H9 (cell line): ENCODE measurements around the gene MST1. TPM values are rescaled to one million over a fixed set of nuclear protein-coding genes. Genes with fewer than 3 reads are reported as not detected.

ENCODE experiments used
- DNase-seq: peaks from one replicate; pipeline ENCODE4 v3.0.0-alpha.2; 2017
- H2AFZ ChIP-seq: one replicate; pipeline ENCODE4 v1.6.1; 2013; ENCODE audit warnings: mild to moderate bottlenecking, low read length, control low read depth, moderate library complexity
- H2AK5ac ChIP-seq: 2 replicates; pipeline ENCODE4 v1.6.1; 2013; ENCODE audit warnings: low read length, control low read depth, mixed read lengths; ENCODE audit not compliant: insufficient read length
- H2BK120ac ChIP-seq: one replicate; pipeline ENCODE4 v1.6.1; 2013; ENCODE audit warnings: low read depth, mild to moderate bottlenecking, low read length, control low read depth, inconsistent platforms; ENCODE audit not compliant: poor library complexity, severe bottlenecking
- H2BK12ac ChIP-seq: 2 replicates; pipeline ENCODE4 v1.6.1; 2013; ENCODE audit warnings: low read length, control low read depth, mixed read lengths, low read depth; ENCODE audit not compliant: insufficient read length
- H2BK15ac ChIP-seq: 2 replicates; pipeline ENCODE4 v1.6.1; 2013; ENCODE audit warnings: low read depth, low read length, control low read depth
- H2BK20ac ChIP-seq: one replicate; pipeline ENCODE4 v1.6.1; 2013; ENCODE audit warnings: low read depth, mild to moderate bottlenecking, low read length, control low read depth, inconsistent platforms; ENCODE audit not compliant: poor library complexity, severe bottlenecking
- H2BK5ac ChIP-seq: 2 replicates; pipeline ENCODE4 v1.6.1; 2013; ENCODE audit warnings: low read length, control low read depth, mixed read lengths; ENCODE audit not compliant: insufficient read length
- H3K14ac ChIP-seq: 2 replicates; pipeline ENCODE4 v1.6.1; 2013; ENCODE audit warnings: low read length, control low read depth; ENCODE audit not compliant: insufficient read depth
- H3K18ac ChIP-seq: 2 replicates; pipeline ENCODE4 v1.6.1; 2013; ENCODE audit warnings: low read depth, mild to moderate bottlenecking, mixed read lengths, low read length, control low read depth; ENCODE audit not compliant: insufficient read length
- H3K23ac ChIP-seq: 2 replicates; pipeline ENCODE4 v1.6.1; 2013; ENCODE audit warnings: low read length, control low read depth, mixed read lengths, low read depth; ENCODE audit not compliant: insufficient read length
- H3K23me2 ChIP-seq: 2 replicates; pipeline ENCODE4 v1.6.1; 2013; ENCODE audit warnings: low read depth, mild to moderate bottlenecking, mixed read lengths, low read length, control low read depth; ENCODE audit not compliant: insufficient read length, poor library complexity, severe bottlenecking
- H3K27ac ChIP-seq: 2 replicates; pipeline ENCODE4 v1.5.1; 2013; ENCODE audit warnings: low read length, control low read depth, mixed read lengths, low read depth; ENCODE audit not compliant: insufficient read length
- H3K27me3 ChIP-seq: 2 replicates; pipeline ENCODE4 v1.6.1; 2013; ENCODE audit warnings: low read length, control low read depth, inconsistent platforms; ENCODE audit not compliant: insufficient read depth
- H3K4ac ChIP-seq: 2 replicates; pipeline ENCODE4 v1.6.1; 2013; ENCODE audit warnings: low read depth, mild to moderate bottlenecking, control low read depth, inconsistent platforms, low read length, moderate library complexity
- H3K4me1 ChIP-seq: 2 replicates; pipeline ENCODE4 v1.6.1; 2013; ENCODE audit warnings: low read length, control low read depth, inconsistent platforms; ENCODE audit not compliant: insufficient read depth
- H3K4me2 ChIP-seq: 2 replicates; pipeline ENCODE4 v1.6.1; 2013; ENCODE audit warnings: low read length, control low read depth, mixed read lengths; ENCODE audit not compliant: insufficient read length, insufficient read depth
- H3K56ac ChIP-seq: 2 replicates; pipeline ENCODE4 v1.6.1; 2013; ENCODE audit warnings: low read depth, mild to moderate bottlenecking, mixed read lengths, low read length, control low read depth; ENCODE audit not compliant: insufficient read length
- H3K79me1 ChIP-seq: 2 replicates; pipeline ENCODE4 v1.6.1; 2013; ENCODE audit warnings: low read depth, mild to moderate bottlenecking, moderate library complexity, low read length, control low read depth, inconsistent platforms; ENCODE audit not compliant: insufficient read depth, poor library complexity, severe bottlenecking
- H3K79me2 ChIP-seq: 2 replicates; pipeline ENCODE4 v1.6.1; 2013; ENCODE audit warnings: low read length, control low read depth, inconsistent platforms; ENCODE audit not compliant: insufficient read depth
- H3K9ac ChIP-seq: 2 replicates; pipeline ENCODE4 v1.6.1; 2013; ENCODE audit warnings: low read length, control low read depth, mixed read lengths; ENCODE audit not compliant: insufficient read length; ENCODE audit errors: extremely low read depth
- H3K9me3 ChIP-seq: one replicate; pipeline ENCODE4 v1.6.1; 2013; ENCODE audit warnings: low read depth, low read length, inconsistent platforms; ENCODE audit not compliant: control insufficient read depth
- H3T11ph ChIP-seq: one replicate; pipeline ENCODE4 v1.6.1; 2013; ENCODE audit warnings: mild to moderate bottlenecking, low read length, control low read depth, inconsistent platforms
- H4K20me1 ChIP-seq: one replicate; pipeline ENCODE4 v1.6.1; 2013; ENCODE audit not compliant: control insufficient read depth, insufficient read length, insufficient read depth
- H4K5ac ChIP-seq: 2 replicates; pipeline ENCODE4 v1.6.1; 2013; ENCODE audit warnings: low read depth, mild to moderate bottlenecking, mixed read lengths, low read length, control low read depth; ENCODE audit not compliant: insufficient read length
- H4K8ac ChIP-seq: replicated peaks from 2 replicates; pipeline ENCODE4 v1.6.1; 2013; ENCODE audit warnings: low read length, control low read depth, mixed read lengths, low read depth; ENCODE audit not compliant: insufficient read length
- H4K91ac ChIP-seq: 2 replicates; pipeline ENCODE4 v1.6.1; 2013; ENCODE audit warnings: low read depth, mild to moderate bottlenecking, moderate library complexity, mixed read lengths, low read length, control low read depth; ENCODE audit not compliant: insufficient read length
- H3K27ac Mint-ChIP-seq, 3 experiments: 2 replicates in 2 of 3; 3 replicates in 1 of 3; pipeline ENCODE4 v1.8.0; 2020 to 2021; ENCODE audit warnings: mixed read lengths in 3 of 3, mild to moderate bottlenecking in 1 of 3, moderate library complexity in 1 of 3
- H3K27me3 Mint-ChIP-seq: 2 replicates; pipeline ENCODE4 v1.8.0; 2021; ENCODE audit warnings: low read depth, mild to moderate bottlenecking, moderate library complexity, mixed read lengths
- H3K36me3 Mint-ChIP-seq, 3 experiments: 2 replicates in 2 of 3; 3 replicates in 1 of 3; pipeline ENCODE4 v1.8.0; 2020 to 2021; ENCODE audit warnings: low read depth in 3 of 3, mixed read lengths in 3 of 3; ENCODE audit not compliant: insufficient read depth in 1 of 3
- H3K4me1 Mint-ChIP-seq, 2 experiments: 2 replicates each; pipeline ENCODE4 v1.8.0; 2020; ENCODE audit warnings: mixed read lengths in 2 of 2
- H3K4me3 Mint-ChIP-seq, 2 experiments: 2 replicates in 1 of 2; 3 replicates in 1 of 2; pipeline ENCODE4 v1.8.0; 2020 to 2021; ENCODE audit warnings: mild to moderate bottlenecking in 2 of 2, mixed read lengths in 2 of 2, moderate library complexity in 1 of 2
- H3K9me3 Mint-ChIP-seq, 2 experiments: 2 replicates in 1 of 2; 3 replicates in 1 of 2; pipeline ENCODE4 v1.8.0; 2020; ENCODE audit warnings: mild to moderate bottlenecking in 2 of 2, mixed read lengths in 2 of 2, moderate library complexity in 1 of 2
- CTCF ChIP-seq: fragments of 200-600 bp; sonication (generic); conservative IDR thresholded peaks from 3 replicates; pipeline ENCODE4 v1.8.0; 2021; ENCODE audit warnings: antibody characterized with exemption, mild to moderate bottlenecking
- WGBS: extraction: QIAGEN DNeasy Blood & Tissue Kit; methylation state at CpG from one replicate; pipeline ENCODE4 v1.1.7; 2013; ENCODE audit warnings: missing lambda C conversion rate, low lambda C conversion rate, mixed read lengths; ENCODE audit not compliant: insufficient read length; ENCODE audit errors: extremely low coverage; 5-methylcytosine and 5-hydroxymethylcytosine counted together
- total RNA-seq: library from RNA; stranded (reverse); gene quantifications from 2 replicates; pipeline ENCODE4 v1.2.1, GENCODE V29; 2021

MST1 gene
- total RNA-seq, 1 experiment from 2014 or later = 8.9 TPM

GRCh38 chr3:49727154-49727923 is 38.1 kb upstream of the MST1 start:
- Histone ChIP-seq H3K9ac (no peak overlapping the region), H2BK15ac (no peak overlapping the region), H4K20me1 (no peaks in the 10 kb centered on the region), H3K4me1 (no peaks in the 10 kb centered on the region), H2BK12ac (no peak overlapping the region), H2BK120ac (no peak overlapping the region), H3K23ac (no peak overlapping the region), H2BK20ac (no peak overlapping the region), H3K79me2 (no peaks in the 10 kb centered on the region), H3T11ph (no peak overlapping the region), H2AFZ (no peak overlapping the region), H3K56ac (no peak overlapping the region), H3K9me3 (no peaks in the 10 kb centered on the region), H3K27ac (no peak overlapping the region), H2BK5ac (no peak overlapping the region), H3K27me3 (no peaks in the 10 kb centered on the region), H4K5ac (no peak overlapping the region), H3K4me2 (no peak overlapping the region), H3K18ac (no peak overlapping the region), H3K79me1 (peaks cover 2% of the 10 kb centered on the region), H3K4ac (no peak overlapping the region), H3K14ac (no peak overlapping the region), H4K91ac (no peak overlapping the region), H2AK5ac (no peak overlapping the region), H4K8ac (no peak overlapping the region), H3K23me2 (peaks cover 15% of the 10 kb centered on the region)
- DNase-seq = no peak
- Mint-ChIP-seq H3K4me3 (no peak overlapping the region), H3K4me1 (peaks cover 9 to 14% of the 10 kb centered on the region in 2 experiments), H3K27ac (no peak overlapping the region), H3K27me3 (no peaks in the 10 kb centered on the region), H3K36me3 (peaks cover 7 to 52% (median 35%) of the 10 kb centered on the region in 3 experiments; a peak in 6 of 7 replicates), H3K9me3 (no peaks in the 10 kb centered on the region)
- TF ChIP-seq CTCF = no peak
- WGBS = no CpG with 5 or more reads among the region's 19 CpGs
